Activated T-helper 9 cell treated with anti-CD3 and anti-CD28 coated beads, Interleukin-2, amount 50 U/mL, for 16 hours (primary cell): ENCODE data around the gene CUX1.
"Not testable (repeated sequence)": the region's sequence is repeated elsewhere in the genome, so short reads cannot be mapped to it uniquely, and the experiment has no call there.

Experiments used
- DNase-seq: peaks from one replicate; pipeline ENCODE4 v3.0.0-alpha.2; 2020; ENCODE audit warnings: low read depth

The CUX1 gene

DNA sequence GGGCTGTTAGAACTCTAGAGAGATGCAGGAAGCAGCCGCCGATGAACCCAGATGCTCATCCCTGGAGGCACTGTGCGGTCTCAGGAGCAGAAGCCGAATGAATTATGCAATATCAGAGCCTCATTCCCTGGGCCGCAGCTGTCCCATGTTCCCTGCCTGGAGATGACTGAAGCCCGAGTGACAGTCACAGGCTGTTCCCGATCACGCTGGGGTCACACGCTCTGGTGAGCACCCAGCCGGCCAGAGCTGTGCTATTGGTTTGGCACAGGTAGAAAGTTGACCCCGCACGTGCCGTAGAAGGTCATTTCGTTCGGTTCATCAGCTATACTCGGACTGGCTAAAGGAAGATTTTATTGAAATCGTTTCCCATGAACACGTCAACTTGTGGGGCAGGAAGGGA lies 328.7 kb downstream of the CUX1 start:
- DNase-seq, result no peak

DNA sequence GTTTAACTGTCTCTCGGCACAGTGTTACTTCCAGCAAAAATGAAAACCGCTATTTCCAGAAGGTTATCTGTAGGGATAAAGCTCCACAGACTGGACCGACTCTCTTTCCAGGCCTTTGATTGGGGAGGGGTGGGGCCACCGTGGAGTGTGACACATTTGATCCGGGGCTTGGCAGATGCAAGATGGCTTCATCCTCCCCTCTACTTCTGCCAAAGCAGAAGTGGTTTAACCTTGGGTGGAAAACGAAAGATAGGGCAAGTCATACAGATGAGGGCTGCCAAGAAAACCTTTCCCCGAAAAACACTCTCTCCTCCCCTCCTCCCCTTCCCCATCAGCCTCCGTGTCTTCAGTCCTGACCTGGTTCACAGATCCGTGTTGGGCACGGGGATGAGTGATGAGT lies 329.6 kb downstream of the CUX1 start:
- no peak for DNase-seq

DNA sequence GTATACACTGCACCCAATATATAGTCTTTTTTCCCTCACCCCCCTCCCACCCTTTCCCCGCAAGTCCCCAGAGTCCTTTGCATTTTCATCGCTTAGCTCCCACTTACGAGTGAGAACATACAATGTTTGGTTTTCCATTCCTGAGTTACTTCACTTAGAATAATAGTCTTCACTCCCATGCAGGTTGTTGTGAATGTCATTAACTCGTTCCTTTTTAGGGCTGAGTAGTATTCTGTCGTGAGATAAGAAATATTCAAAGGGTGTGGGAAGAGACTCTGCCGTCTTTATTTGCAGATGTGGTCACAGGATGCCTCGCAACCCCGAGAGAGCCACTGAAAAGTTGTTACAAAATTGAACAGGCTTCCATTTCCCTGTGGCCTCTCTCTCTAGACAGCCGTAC lies 331.4 kb downstream of the CUX1 start:
- no peak for DNase-seq

DNA sequence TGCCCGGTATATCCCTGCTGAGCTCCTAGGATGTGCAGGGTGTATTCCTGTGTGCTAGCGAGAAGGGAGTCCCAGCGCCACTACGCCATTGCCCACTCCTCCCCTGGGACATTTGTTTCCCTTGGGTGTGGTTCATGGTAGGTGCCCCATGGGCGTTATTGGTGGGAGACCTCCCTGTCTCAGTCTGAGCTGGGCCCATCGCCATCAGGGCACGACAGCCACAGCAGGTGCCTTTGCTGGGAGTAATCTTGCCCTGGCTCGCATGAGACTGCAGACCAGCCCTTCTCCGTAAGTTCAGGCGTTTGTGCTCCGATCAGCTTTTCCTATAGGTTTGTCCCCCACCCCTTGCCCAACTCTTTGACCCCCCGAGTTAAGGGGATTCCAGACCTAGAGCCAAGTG lies 332.0 kb downstream of the CUX1 start:
- DNase-seq, result no peak

DNA sequence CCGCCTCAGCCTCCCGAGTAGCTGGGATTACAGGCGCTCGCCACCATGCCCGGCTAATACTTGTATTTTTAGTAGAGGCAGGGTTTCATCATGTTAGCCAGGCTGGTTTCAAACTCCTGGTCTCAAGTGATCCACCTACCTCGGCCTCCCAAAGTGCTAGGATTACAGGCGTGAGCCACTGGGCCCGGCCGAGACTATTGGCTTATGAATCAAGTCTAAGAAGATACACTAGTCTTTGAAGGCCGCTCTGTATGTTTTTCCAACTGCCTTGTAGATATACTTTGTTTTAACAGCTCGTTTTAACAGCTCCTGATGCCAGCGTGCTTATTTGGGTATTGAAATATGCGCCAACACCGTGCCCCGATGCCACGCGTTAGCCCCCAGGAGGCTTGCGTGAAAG lies 332.8 kb downstream of the CUX1 start:
- no peak for DNase-seq

DNA sequence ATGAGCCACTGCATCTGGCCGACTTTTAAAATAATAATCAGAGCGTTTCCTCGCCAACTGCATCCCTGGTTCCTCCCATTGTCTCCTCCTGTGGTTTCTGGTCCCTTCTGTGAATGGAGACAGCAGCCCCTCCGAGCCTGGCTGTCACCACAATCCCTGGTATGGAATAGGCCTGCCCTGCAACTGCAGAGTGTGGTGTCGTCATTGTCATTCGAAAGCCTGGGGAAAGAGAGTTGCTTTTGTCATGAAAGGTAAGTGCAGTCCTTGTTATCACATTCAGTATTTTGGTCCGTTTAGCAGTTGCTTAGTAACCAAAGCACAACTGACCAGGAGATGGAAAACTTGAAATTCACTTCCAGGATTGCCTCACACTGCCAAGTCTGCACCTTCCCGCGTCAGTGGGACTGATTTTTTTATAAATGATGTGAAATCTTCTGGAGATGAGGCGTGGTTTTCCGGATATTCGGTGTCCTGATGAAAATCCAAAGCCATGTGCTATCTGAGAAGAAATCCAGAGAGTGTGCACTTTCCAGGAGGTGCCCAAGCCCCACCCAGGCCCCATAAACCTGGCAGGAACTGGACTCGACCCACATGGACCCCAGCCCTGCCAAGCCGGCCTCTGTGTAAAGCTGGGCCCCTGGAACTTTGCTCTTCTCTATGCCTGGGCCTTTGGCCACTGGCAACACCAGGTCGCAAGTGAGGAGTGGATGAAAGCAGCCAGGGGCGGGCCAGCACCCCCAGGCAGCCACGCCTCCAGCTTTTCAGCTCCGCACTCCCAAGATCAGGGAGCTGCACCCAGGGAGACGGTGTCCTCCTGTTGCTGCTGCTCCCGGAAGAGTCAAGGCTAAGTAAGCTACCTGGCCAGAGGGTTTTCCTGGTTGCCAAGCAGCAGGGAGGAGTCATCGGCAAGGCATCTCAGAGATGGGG lies 335.5 kb downstream of the CUX1 start:
- no peak for DNase-seq

DNA sequence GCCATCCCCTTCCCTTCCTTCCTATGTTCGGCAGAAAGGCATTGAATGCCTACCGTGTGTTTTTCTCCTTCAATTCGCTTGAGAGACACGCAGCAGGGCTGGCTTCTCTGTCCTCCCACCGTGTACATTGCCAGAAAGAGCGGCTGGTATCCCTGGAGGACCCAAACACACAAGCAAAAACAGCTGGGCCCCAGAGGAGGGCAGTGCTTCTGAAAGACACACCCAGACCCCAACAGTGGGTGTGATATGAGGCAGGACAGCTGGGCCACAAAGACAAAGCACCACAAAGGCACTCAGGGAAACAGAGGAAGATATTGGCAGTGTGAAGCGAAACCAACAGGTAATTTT lies 336.1 kb downstream of the CUX1 start:
- no peak for DNase-seq

DNA sequence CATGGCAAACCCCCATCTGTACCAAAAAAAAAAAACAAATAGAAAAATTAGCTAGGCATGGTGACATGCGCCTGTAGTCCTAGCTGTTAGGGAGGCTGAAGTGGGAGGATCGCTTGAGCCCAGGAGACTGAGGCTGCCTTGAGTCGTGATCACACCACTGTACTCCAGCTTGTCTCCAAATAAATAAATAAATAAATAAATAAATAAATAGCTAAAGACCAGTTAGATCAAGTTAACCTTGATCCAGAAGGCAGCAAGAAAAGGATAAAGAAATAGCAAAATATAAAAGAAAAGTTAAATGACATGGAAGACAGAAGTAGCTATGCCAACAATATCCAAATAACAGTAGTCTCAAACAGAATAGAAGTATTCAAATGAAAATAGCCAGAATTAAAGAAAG lies 337.0 kb downstream of the CUX1 start:
- DNase-seq, result no peak

DNA sequence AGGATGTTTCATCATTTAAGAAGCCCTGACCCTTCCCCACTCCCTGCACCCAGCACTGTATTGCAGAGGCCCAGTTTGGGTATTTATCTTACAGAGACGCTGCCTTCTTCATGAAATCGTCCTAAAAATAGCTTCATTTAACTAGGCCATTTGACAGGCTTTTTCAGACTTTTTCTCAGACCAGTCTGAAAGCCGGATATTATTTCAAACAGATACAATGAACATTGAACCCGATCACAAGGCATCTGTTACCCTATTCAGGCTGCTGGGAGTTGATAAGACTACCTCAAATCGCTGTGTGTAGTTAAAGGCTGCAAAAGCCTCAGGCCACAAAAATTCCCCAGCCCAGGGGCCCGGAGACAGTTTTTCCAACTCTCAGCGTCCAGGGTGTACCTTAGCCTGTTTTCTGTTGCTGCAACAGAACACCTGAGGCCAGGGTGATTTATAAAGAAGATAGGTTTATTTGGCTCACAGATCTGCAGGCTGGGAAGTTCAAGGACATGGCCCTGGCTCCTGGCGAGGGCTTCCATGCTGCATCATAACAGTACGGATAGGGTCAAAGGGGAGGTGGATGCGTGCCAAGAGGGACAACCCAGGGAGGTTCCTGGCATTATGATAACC lies 338.5 kb downstream of the CUX1 start:
- no peak for DNase-seq

DNA sequence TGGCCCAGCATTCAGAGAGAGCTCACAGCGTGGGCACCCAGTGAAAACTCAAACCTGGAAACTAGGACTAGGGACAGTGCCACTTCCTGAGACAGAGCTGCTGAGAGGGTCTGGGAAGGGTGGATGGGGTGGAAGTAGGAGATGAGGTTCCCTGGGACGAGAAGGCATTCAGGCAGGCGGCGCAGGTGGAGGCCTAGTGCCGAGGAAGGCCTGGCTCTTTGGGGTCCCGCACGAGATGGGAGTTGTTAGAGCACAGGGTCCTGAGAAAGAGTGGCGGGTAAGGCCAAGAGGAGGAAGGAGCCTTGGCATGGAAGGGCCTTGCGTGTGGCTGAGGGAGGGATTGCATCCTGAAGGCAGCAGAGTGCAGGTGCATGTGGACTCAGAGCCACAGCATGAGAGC lies 339.4 kb downstream of the CUX1 start:
- DNase-seq, result no peak

DNA sequence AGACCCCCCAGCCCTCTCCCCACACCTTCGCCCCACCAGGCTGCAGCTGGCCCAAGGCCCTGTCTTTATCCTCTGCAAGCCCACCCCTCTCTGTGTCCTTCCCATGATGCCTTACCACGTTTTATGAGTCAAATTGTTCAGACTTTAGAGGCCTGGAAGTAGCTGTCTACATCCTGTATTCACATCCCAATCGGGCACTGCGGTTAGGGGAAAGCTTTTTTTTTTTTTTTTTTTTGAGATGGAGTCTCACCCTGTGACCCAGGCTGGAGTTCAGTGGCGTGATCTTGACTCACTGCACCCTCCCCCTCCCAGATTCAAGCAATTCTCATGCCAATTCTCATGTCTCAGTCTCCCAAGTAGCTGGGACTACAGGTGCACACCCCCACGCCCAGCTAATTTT lies 347.7 kb downstream of the CUX1 start:
- DNase-seq, result no peak

DNA sequence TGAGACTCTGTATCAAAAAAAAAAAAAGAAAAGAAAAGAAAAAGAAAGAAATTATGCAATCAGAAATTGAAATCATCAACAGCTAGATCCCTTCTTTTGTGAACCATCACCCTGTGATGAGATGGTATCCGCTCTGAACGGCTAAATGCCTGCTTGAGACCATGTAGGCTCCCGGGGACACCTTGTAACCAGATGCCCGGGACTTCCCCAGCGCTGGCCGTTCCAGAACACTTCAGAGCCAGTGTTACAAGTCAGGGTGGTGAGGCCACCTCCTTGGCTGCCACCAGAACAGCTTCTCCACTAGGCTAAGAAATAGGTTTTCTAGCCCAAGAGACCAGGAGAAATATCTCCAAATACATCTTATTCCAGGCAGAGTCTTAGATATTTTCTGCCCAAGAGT lies 349.8 kb downstream of the CUX1 start:
- no peak for DNase-seq

DNA sequence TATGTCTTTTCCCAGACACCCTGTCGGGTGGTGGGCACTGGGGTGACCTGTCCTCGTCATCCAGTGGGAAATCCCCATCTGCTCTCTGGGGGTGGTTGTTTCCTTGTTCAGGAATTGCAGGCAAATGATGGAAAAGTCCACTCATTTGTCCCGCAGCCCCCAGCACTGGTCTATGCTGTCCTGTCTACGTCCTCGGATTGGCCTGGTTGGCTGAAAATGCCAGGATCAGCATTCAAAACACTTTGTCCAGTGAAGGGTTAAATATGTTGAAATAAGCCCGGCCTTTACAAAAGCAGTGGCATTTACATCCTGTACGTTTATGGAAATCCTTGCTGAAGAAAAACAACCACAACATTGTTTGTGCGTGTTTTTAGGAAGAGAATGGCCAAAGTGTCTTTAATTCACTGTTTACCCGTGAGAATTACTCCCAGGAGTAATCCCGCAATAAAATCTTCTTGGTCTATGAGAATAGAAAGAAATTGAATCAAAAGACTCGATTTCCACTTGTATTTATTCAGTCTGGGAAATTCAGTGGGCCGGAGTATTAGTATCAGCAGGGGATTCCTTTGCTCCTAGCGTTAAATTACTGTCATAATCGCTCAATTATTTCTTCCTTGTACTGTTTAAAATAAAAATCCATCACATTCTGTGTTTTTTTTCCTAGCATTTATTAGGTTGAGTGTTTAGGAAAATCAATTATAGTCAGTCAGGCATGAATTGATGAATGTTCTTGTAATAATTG lies 352.4 kb downstream of the CUX1 start:
- no peak for DNase-seq

DNA sequence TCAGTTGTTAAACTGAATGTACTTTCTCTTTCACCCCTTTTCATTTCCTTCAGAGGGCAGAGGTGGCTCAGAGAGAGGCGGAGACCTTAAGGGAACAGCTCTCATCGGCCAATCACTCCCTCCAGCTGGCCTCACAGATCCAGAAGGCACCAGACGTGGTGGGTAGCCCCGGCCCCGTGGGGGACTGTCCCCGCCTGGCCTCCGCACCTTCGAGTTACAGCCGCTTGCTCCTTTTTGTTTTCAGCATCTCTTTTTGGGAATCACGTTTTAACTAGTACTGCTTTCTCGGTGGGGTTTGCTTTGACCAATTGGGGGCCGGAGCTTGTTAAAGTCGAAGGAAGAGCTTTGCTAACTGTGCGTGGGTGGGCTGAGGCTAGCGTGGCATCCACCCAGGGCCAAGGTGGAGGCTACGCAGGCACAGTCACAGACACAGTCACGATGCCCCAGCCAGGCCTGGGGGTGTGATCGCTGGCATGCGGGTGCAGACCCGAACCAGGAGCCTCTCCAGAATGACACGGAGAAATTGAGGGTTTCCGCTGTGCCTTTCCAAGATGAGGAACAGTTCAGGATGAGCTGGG lies 353.1 kb downstream of the CUX1 start:
- DNase-seq, result no peak

DNA sequence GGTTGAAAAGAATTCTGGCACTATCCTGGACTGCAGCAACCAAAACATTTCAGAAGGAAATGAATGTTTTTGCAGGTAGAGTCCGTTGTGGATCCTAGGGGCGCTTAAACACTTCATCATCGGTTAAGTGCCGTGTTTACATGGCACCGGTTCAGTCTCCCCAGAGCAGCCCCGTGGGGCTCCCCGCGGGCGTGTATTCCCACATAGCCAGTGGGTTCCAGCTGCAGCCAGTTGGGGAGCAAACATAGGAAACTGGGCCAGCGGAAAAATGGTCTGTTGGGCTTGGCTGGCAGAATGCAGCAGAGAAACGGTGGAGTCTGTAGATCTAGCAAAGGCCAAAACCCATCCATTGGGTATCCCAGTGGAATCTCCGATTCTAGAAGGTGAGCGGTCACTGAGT lies 356.2 kb downstream of the CUX1 start:
- DNase-seq, result no peak

DNA sequence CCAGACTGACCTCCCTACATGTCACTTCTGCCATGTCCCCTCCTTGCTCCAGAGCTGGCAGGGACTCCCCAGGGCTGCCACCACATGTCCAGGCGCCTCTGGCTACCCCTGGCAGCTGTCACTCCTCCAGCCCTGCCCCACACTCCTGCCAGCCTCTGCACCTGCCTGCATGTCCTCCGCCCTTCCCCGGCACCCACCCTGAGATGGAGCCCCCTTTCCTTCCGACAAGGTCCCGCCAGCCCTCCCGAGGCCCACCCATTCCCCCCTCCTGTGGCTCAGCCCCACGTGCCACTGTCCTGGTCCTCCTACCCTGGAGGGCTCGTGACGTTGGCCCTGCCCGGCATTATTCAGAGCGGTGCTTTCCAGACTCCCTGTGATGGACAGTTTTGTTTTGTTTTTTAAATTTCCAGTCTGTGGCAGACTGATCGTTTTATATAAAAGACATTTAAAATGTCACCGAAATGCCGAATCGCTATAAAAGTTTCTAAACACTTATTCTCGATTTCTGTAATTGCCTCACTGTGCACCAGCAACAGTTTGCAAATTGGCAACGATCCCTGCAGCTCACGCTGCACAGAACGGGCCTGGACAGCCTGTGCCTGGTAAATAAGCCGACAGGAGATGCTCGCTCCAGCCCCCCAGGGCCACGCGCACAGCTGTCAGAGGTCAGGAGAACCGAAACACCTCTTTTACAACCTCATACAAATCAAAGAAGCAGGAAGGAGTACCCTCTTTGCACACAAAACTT lies 358.2 kb downstream of the CUX1 start:
- no peak for DNase-seq

DNA sequence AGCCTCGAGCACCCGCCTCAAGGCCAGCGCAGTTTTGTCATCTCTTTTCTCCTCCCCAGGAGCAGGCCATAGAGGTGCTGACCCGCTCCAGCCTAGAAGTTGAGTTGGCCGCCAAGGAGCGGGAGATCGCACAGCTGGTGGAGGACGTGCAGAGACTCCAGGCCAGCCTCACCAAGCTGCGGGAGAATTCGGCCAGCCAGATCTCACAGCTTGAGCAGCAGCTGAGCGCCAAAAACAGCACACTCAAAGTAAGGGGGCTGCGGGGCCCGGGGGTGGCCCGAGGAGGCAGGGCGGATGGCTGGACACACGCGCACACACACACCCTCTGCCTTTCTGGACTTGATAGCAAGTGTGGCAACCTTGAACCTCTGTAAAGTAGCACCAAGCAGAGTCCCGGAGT lies 361.0 kb downstream of the CUX1 start:
- no peak for DNase-seq

DNA sequence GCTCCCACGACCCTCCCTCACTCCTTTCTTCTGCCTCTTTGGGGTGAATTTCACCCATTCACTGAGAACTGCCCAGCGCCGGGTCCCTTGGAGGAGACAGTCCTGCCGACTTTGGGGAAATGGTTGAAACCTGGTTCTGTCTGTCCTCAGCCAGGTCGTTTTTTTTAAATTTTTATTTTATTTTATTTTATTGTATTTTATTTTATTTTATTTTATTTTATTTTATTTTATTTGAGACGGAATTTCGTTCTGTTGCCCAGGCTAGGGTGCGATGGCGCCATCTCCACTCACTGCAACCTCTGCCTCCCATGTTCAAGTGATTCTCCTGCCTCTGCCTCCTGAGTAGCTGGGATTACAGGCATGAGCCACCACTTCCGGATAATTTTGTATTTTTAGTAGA lies 363.3 kb downstream of the CUX1 start:
- no peak for DNase-seq

DNA sequence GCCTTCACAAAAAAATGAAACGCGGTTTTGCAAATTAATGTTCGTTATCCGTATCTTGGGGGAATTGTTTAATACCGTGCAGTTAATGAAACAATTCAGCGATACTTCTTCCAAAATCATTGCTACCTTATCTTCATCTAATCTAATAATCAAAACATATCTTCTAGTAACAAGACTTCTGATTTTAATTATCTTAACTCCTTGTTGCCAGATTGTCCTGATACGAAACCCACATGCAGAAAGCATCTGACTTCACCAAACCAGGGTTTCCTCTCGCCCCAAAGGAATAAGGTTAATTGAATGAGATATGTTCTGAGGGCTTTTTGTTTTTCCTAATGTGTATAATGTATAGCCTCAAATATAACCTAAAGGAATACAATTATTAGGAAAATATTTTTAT lies 364.1 kb downstream of the CUX1 start:
- no peak for DNase-seq

DNA sequence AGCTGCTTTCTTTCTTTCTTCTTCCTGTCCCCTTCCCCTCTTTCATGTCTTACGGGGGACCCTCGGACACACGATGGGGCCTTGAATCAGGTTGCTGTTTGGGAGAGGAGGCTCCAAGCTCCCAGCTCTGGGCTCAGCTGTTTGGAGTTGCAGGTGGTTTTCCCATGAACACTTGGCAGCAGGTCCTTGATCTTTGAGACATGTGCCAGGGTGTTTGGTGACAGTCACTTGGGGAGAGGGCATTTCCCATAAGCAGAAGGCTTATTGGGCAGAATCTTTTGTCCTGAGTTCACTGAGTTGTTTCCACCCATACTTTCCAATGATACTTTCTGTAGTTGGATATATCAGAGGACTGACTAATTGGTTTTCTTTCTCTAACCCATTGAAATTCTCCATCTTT lies 364.6 kb downstream of the CUX1 start:
- DNase-seq, result no peak

DNA sequence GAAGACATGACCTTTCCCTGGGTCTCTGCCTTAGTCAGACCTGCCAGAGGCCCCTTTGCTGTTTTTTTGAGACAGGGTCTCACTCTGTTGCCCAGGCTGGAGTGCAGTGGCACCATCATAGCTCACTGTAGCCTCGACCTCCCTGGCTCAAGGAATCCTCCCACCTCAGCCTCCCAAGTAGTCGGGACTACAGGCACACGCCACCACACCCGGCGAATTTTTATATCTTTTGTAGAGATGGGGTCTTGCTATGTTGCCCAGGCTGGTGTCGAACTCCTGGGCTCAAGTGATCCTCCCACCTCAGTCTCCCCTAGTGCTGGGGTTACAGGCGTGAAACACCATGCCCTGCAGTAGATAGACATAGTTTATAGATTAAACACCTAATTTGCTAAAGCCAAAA lies 366.4 kb downstream of the CUX1 start:
- not testable (repeated sequence) for DNase-seq

DNA sequence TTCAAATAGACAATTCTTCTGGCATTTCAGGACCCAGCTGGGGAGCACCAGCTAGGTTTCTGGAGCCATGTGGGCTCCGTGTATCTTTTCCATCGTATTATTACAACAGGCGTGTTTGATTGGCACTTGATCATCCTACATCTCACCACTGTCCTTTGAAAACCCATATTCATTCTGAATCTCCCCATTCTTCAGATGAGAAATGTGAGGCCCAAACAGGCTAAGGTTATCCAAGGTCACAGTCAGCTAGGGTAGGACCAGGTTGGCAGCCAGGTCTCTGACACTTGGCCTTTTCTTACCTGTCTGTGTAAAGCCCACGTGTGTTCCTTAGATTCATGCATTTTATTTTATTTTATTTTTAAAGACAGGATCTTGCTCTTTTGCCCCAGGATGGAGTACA lies 366.9 kb downstream of the CUX1 start:
- DNase-seq, result no peak
